Breast epithelium (tissue), 4 donors: ENCODE results near the gene KPNB1. TPM values are rescaled to one million over a fixed set of nuclear protein-coding genes. Genes with fewer than 3 reads are reported as not detected.
A peak's percentile ranks its signal among the peaks of the same experiment; 100 is the strongest.

Experiments
- DNase-seq, 2 donors: peaks; one replicate each; pipeline ENCODE4 v3.0.0-alpha.2; 2019; ENCODE audit warnings: low spot score in 2 of 2
- H3K27ac ChIP-seq, 2 donors: fragments of 200-600 bp; sonication (generic) in 1 of 2; one replicate each; pipeline ENCODE4 v1.5.1; 2016 to 2019; ENCODE audit warnings: mild to moderate bottlenecking in 1 of 2
- H3K27me3 ChIP-seq, 2 donors: fragments of 200-600 bp; sonication (generic) in 1 of 2; one replicate each; pipeline versions ENCODE4 v1.5.1 to v1.6.0; 2017 to 2019; ENCODE audit warnings: control low read depth in 1 of 2, mild to moderate bottlenecking in 1 of 2
- H3K36me3 ChIP-seq: fragments of 200-600 bp; one replicate; pipeline ENCODE4 v1.5.1; 2019
- H3K4me1 ChIP-seq, 2 donors: fragments of 200-600 bp; sonication (generic); one replicate each; pipeline ENCODE4 v1.5.1; 2016 to 2019; ENCODE audit warnings: control low read depth in 1 of 2
- H3K4me3 ChIP-seq, 3 donors: fragments of 200-600 bp; sonication (generic); 1 replicate in 2 of 3; 2 replicates in 1 of 3; pipeline ENCODE4 v1.5.1; 2016 to 2019; ENCODE audit warnings: mild to moderate bottlenecking in 3 of 3, moderate library complexity in 2 of 3
- H3K9me3 ChIP-seq, 2 donors: fragments of 200-600 bp; sonication (generic) in 1 of 2; one replicate each; pipeline ENCODE4 v1.5.1; 2016 to 2019; ENCODE audit warnings: control low read depth in 1 of 2
- CTCF ChIP-seq, 3 donors: fragments of 450-650 bp; IDR thresholded peaks; one replicate each; pipeline ENCODE4 v1.5.1; 2016 to 2017; ENCODE audit warnings: antibody characterized with exemption in 3 of 3, mild to moderate bottlenecking in 3 of 3, moderate library complexity in 3 of 3
- POLR2A ChIP-seq: fragments of 450-650 bp; IDR thresholded peaks from one replicate; pipeline ENCODE4 v1.6.1; 2016; ENCODE audit warnings: antibody characterized with exemption, mild to moderate bottlenecking, moderate library complexity
- POLR2AphosphoS5 ChIP-seq, 3 donors: sonication (generic); formaldehyde crosslinking; IDR thresholded peaks; one replicate each; pipeline ENCODE4 v1.6.1; 2017; ENCODE audit warnings: antibody characterized with exemption in 3 of 3
- intact Hi-C: fragments of 100-400 bp; cut with DNase I; formaldehyde crosslinking; loops from one replicate; pipeline ENCODE4 v1.15.1; 2023; ENCODE audit warnings: low total_unique reads
- total RNA-seq, 3 donors: library from RNA; depleted of rRNA; stranded (reverse); fragments of >200 nt; gene quantifications; one replicate each; pipeline ENCODE4 v1.1.0, GENCODE V29; 2016

KPNB1 gene
- total RNA-seq, 3 donors from 2014 or later = 148 to 238 (median 189) TPM

GRCh38 chr17:47720754-47721533, 71.2 kb downstream of the KPNB1 start:
- Histone ChIP-seq H3K4me3 (peak overlapping the region in 1 of 3 donors; percentile 42), H3K4me1 (peaks cover 0 to 5% of the 10 kb centered on the region in 2 donors), H3K27me3 (peaks cover 0 to 23% of the 10 kb centered on the region in 2 donors), H3K27ac (no peak overlapping the region), H3K9me3 (no peaks in the 10 kb centered on the region), H3K36me3 (no peaks in the 10 kb centered on the region)
- DNase-seq = peak; percentile 27 to 58
- intact Hi-C loops = no loop called here
- no peak for TF ChIP-seq POLR2A
- no peak for TF ChIP-seq POLR2AphosphoS5 (IDR thresholded peaks at IDR 0.05)
- no peak for TF ChIP-seq CTCF (IDR thresholded peaks at IDR 0.05)

- no peaks in the 10 kb centered on the region for H3K36me3 ChIP-seq
- intact Hi-C loops = no loop called here
- peaks cover 0 to 5% of the 10 kb centered on the region in 2 donors for H3K4me1 ChIP-seq
- H3K27ac ChIP-seq = no peak overlapping the region
- no peaks in the 10 kb centered on the region for H3K9me3 ChIP-seq
- DNase-seq = no peak
- no peak overlapping the region for H3K4me3 ChIP-seq
- TF ChIP-seq CTCF (IDR thresholded peaks at IDR 0.05) (no peak), POLR2AphosphoS5 (IDR thresholded peaks at IDR 0.05) (no peak), POLR2A (no peak)
- peaks cover 0 to 23% of the 10 kb centered on the region in 2 donors for H3K27me3 ChIP-seq
Observed at GRCh38 chr17:47721725-47722124, 72.0 kb downstream of the KPNB1 start.

- Histone ChIP-seq H3K9me3 (no peaks in the 10 kb centered on the region), H3K36me3 (no peaks in the 10 kb centered on the region), H3K27ac (no peak overlapping the region), H3K4me3 (no peak overlapping the region), H3K4me1 (peaks cover 0 to 5% of the 10 kb centered on the region in 2 donors), H3K27me3 (peaks cover 0 to 29% of the 10 kb centered on the region in 2 donors)
- TF ChIP-seq POLR2AphosphoS5 (IDR thresholded peaks at IDR 0.05) (no peak), POLR2A (no peak), CTCF (IDR thresholded peaks at IDR 0.05) (no peak)
- no peak for DNase-seq
- intact Hi-C loops = no loop called here
Observed at GRCh38 chr17:47724705-47725104, 75.0 kb downstream of the KPNB1 start.

- peaks cover 0 to 5% of the 10 kb centered on the region in 2 donors for H3K4me1 ChIP-seq
- no peaks in the 10 kb centered on the region for H3K36me3 ChIP-seq
- no peak overlapping the region for H3K4me3 ChIP-seq
- DNase-seq = no peak
- intact Hi-C loops = no loop called here
- TF ChIP-seq CTCF (IDR thresholded peaks at IDR 0.05) (no peak), POLR2AphosphoS5 (IDR thresholded peaks at IDR 0.05) (no peak), POLR2A (no peak)
- H3K27me3 ChIP-seq = peaks cover 0 to 33% of the 10 kb centered on the region in 2 donors
- H3K9me3 ChIP-seq = no peaks in the 10 kb centered on the region
- no peak overlapping the region for H3K27ac ChIP-seq
Observed at GRCh38 chr17:47725446-47726111, 75.9 kb downstream of the KPNB1 start.
